Cardiac fibroblast (primary cell): ENCODE measurements around the gene FXR2.

Experiments used
- DNase-seq, 2 donors: peaks; one replicate each; pipeline versions ENCODE4 v3.0.0 to v3.0.0-alpha.2; 2010; ENCODE audit warnings: low read depth in 2 of 2
- H3K4me3 ChIP-seq, 2 donors: replicated peaks in 1 of 2; 1 replicate in 1 of 2; 2 replicates in 1 of 2; pipeline ENCODE4 v1.5.1; 2011; ENCODE audit warnings: low read depth in 2 of 2, low read length in 2 of 2, mild to moderate bottlenecking in 2 of 2, moderate library complexity in 1 of 2
- TF ChIP-seq, protein P1 (sequence below): IDR thresholded peaks from one replicate; pipeline ENCODE4 v1.5.1; 2011; ENCODE audit warnings: low read depth, mild to moderate bottlenecking, low read length, inconsistent platforms

The FXR2 gene

GRCh38 chr17:7560172-7561027, 54.3 kb downstream of the FXR2 start:
- DNase-seq: peak; percentile 65 to 68
- TF ChIP-seq, protein P1, sequence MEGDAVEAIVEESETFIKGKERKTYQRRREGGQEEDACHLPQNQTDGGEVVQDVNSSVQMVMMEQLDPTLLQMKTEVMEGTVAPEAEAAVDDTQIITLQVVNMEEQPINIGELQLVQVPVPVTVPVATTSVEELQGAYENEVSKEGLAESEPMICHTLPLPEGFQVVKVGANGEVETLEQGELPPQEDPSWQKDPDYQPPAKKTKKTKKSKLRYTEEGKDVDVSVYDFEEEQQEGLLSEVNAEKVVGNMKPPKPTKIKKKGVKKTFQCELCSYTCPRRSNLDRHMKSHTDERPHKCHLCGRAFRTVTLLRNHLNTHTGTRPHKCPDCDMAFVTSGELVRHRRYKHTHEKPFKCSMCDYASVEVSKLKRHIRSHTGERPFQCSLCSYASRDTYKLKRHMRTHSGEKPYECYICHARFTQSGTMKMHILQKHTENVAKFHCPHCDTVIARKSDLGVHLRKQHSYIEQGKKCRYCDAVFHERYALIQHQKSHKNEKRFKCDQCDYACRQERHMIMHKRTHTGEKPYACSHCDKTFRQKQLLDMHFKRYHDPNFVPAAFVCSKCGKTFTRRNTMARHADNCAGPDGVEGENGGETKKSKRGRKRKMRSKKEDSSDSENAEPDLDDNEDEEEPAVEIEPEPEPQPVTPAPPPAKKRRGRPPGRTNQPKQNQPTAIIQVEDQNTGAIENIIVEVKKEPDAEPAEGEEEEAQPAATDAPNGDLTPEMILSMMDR: peak; percentile 86
- peak overlapping the region; percentile 13 to 86 for H3K4me3 ChIP-seq

DNA sequence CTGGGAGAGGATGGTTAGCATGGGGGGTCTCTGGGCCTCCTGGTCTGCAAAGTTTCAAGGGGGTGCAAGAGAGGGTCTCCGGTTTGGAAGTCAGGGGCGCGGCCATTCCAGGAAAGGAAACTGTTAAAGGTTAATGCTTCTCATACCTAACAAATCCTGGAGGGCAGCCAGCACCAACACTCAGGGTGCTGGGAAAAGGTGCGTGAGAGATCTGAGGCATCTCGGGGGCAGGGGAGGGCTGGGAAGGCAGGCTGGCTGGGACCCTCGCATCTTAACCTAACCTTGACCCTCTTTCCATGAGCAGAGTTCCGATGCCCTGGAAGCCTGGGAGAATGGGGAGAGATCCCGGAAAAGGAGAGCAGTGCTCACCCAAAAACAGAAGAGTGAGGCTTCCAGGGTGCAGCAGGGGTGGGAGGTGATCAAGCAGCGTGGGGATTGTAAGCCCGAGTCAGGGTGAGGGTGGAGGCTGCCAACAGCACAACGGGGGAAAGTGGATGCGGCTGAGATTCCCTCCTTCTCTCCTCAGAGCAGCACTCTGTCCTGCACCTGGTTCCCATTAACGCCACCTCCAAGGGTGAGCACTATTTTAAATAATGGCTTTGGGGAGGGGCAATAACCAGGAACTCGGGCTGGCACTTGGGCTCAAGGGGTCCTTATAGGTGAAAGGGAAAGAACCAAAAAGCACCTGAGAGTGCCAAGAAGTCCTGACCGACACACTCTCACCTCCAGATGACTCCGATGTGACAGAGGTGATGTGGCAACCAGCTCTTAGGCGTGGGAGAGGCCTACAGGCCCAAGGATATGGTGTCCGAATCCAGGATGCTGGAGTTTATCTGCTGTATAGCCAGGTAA, 55.2 kb downstream of the FXR2 start:
- H3K4me3 ChIP-seq: no peak overlapping the region
- no peak for DNase-seq
- TF ChIP-seq, protein P1: no peak

- no peak for DNase-seq
- no peak within 1 kb of the TSS for H3K4me3 ChIP-seq
- TF ChIP-seq, protein P1: no peak
Measured at GRCh38 chr17:7558544-7559319, 56.0 kb downstream of the FXR2 start, which contains the start of gene TNFSF13. TNFSF13 (plus strand) TSS chr17:7558750; CDS start chr17:7559040, 290 bp downstream.

GRCh38 chr17:7557775-7558543, 56.7 kb downstream of the FXR2 start:
- TF ChIP-seq, protein P1: no peak
- H3K4me3 ChIP-seq: no peak overlapping the region
- peak; percentile 82 to 95 for DNase-seq

DNA sequence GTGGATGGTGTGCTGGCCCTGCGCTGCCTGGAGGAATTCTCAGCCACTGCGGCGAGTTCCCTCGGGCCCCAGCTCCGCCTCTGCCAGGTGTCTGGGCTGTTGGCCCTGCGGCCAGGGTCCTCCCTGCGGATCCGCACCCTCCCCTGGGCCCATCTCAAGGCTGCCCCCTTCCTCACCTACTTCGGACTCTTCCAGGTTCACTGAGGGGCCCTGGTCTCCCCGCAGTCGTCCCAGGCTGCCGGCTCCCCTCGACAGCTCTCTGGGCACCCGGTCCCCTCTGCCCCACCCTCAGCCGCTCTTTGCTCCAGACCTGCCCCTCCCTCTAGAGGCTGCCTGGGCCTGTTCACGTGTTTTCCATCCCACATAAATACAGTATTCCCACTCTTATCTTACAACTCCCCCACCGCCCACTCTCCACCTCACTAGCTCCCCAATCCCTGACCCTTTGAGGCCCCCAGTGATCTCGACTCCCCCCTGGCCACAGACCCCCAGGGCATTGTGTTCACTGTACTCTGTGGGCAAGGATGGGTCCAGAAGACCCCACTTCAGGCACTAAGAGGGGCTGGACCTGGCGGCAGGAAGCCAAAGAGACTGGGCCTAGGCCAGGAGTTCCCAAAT, 57.4 kb downstream of the FXR2 start:
- TF ChIP-seq, protein P1: no peak
- H3K4me3 ChIP-seq: no peak overlapping the region
- no peak for DNase-seq

DNA sequence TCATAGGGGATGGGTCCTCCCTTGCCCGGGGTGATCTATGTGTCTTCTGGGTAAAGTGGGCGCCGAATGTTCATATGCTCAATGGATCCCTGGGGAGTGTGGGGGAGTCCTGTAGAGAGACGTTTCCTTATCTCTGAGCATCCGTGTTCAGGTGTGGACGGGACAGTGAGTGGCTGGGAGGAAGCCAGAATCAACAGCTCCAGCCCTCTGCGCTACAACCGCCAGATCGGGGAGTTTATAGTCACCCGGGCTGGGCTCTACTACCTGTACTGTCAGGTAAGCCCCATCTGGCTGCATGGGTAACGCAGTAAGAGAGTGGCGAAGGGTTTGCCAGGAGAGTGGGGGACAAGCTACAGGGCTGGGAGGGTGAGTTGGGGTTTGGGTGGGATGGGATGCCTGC, 58.1 kb downstream of the FXR2 start:
- DNase-seq: no peak
- H3K4me3 ChIP-seq: no peak overlapping the region
- TF ChIP-seq, protein P1: no peak
